Kidney (tissue), 14 donors: ENCODE data around the gene EFCAB11. TPM values are rescaled to one million over a fixed set of nuclear protein-coding genes. Genes with fewer than 3 reads are reported as not detected.

ENCODE experiments used
- DNase-seq, 5 donors: peaks; one replicate each; pipeline ENCODE4 v3.0.0-alpha.2; 2013 to 2020
- FAIRE-seq: peaks from 2 replicates; lab custom pipeline; 2012; peaks lifted over from hg19 to GRCh38; lab: Jason Lieb, UNC
- H3K27ac ChIP-seq, 2 donors: one replicate each; pipeline ENCODE4 v1.7.0; 2013; ENCODE audit warnings: low read depth in 2 of 2, low read length in 2 of 2, inconsistent platforms in 1 of 2
- H3K27me3 ChIP-seq: one replicate; pipeline ENCODE4 v1.7.1; 2013; ENCODE audit warnings: low read length, inconsistent platforms; ENCODE audit not compliant: control insufficient read depth, insufficient read depth
- H3K36me3 ChIP-seq, 3 donors: one replicate each; pipeline versions ENCODE4 v1.7.0 to v1.7.1; 2013; ENCODE audit warnings: low read length in 3 of 3, control low read depth in 1 of 3, inconsistent platforms in 1 of 3; ENCODE audit not compliant: insufficient read depth in 3 of 3, control insufficient read depth in 2 of 3
- H3K4me1 ChIP-seq, 3 donors: one replicate each; pipeline versions ENCODE4 v1.7.0 to v1.7.1; 2013; ENCODE audit warnings: low read length in 3 of 3, inconsistent platforms in 1 of 3, low read depth in 1 of 3; ENCODE audit not compliant: control insufficient read depth in 2 of 3, insufficient read depth in 2 of 3
- H3K4me3 ChIP-seq, 3 donors: one replicate each; pipeline versions ENCODE4 v1.7.0 to v1.8.1; 2013; ENCODE audit warnings: low read length in 3 of 3, control low read depth in 1 of 3, inconsistent platforms in 1 of 3
- H3K9ac ChIP-seq, 3 donors: one replicate each; pipeline versions ENCODE4 v1.7.0 to v1.7.1; 2013; ENCODE audit warnings: low read length in 3 of 3, control low read depth in 1 of 3, inconsistent platforms in 1 of 3
- H3K9me3 ChIP-seq, 3 donors: one replicate each; pipeline versions ENCODE4 v1.7.0 to v1.7.1; 2013; ENCODE audit warnings: low read length in 3 of 3, control low read depth in 1 of 3, inconsistent platforms in 1 of 3; ENCODE audit not compliant: control insufficient read depth in 2 of 3, insufficient read depth in 1 of 3
- intact Hi-C: fragments of 100-400 bp; cut with DNase I; formaldehyde crosslinking; loops from one replicate; pipeline ENCODE4 v1.11.1; 2022
- polyA plus RNA-seq: library from polyadenylated mRNA; stranded (reverse); fragments of 350-450 nt; fragmentation: Illumina TruSeq; extraction: RNeasy Lipid Tissue Mini Kit (QIAGEN cat#74804); gene quantifications from one replicate; pipeline ENCODE4 v1.2.3, GENCODE V29; 2014; ENCODE audit warnings: low read depth, low replicate concordance; ENCODE audit not compliant: insufficient read depth
- total RNA-seq: library from RNA; stranded (reverse); fragmentation: NEBNext Ultra II Directional; extraction: Animal tissue kit (Norgen Biotek cat#: 25700); gene quantifications from one replicate; pipeline ENCODE4 v1.2.1, GENCODE V29; 2021
- TF ChIP-seq, protein P1 (sequence below): IDR thresholded peaks from 3 replicates; pipeline ENCODE4 v1.5.1; 2012; ENCODE audit warnings: mild to moderate bottlenecking, moderate library complexity, borderline replicate concordance; ENCODE audit not compliant: insufficient read depth; ENCODE audit errors: extremely low read depth
- donor health status: control.
- donor health status: control.
- donor health status: control.
- donor health status: control.
- donor health status: control.
- donor health status: DM: yes; HTN: yes; CAD: no.
- donor health status: Normal renal cell carcinoma (clear cell type).

Gene EFCAB11
- total and polyA plus RNA-seq, 2 donors from 2014 or later = 8.4 to 8.9 TPM

DNA sequence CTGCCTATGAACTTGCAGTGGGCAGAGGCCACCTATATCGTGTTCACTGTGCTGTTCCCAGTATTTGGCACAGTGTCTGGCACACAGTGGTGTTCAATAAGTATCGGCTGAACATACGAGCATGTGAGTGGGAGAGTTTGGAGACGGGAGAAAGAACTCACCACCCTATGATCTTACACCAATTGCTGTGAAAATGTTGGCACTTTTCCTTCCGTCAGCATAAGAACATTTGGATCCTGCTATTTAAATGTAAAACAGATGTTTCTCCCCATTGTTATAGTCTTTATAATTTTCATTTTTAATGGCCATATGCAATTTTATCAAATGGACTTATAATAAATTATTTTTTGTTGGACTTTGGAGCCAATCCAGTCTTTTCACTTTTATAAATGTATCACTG lies 144.4 kb downstream of the EFCAB11 start:
- FAIRE-seq (no peak), DNase-seq (no peak)
- no peaks in the 10 kb centered on the region for H3K27me3 ChIP-seq
- intact Hi-C loops = no loop called here
- TF ChIP-seq, protein P1, sequence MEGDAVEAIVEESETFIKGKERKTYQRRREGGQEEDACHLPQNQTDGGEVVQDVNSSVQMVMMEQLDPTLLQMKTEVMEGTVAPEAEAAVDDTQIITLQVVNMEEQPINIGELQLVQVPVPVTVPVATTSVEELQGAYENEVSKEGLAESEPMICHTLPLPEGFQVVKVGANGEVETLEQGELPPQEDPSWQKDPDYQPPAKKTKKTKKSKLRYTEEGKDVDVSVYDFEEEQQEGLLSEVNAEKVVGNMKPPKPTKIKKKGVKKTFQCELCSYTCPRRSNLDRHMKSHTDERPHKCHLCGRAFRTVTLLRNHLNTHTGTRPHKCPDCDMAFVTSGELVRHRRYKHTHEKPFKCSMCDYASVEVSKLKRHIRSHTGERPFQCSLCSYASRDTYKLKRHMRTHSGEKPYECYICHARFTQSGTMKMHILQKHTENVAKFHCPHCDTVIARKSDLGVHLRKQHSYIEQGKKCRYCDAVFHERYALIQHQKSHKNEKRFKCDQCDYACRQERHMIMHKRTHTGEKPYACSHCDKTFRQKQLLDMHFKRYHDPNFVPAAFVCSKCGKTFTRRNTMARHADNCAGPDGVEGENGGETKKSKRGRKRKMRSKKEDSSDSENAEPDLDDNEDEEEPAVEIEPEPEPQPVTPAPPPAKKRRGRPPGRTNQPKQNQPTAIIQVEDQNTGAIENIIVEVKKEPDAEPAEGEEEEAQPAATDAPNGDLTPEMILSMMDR = no peak
- H3K9me3 ChIP-seq = no peaks in the 10 kb centered on the region
- no peak overlapping the region for H3K27ac ChIP-seq
- H3K4me1 ChIP-seq = no peaks in the 10 kb centered on the region
- H3K4me3 ChIP-seq = no peak overlapping the region
- no peak overlapping the region for H3K9ac ChIP-seq
- H3K36me3 ChIP-seq = no peaks in the 10 kb centered on the region

DNA sequence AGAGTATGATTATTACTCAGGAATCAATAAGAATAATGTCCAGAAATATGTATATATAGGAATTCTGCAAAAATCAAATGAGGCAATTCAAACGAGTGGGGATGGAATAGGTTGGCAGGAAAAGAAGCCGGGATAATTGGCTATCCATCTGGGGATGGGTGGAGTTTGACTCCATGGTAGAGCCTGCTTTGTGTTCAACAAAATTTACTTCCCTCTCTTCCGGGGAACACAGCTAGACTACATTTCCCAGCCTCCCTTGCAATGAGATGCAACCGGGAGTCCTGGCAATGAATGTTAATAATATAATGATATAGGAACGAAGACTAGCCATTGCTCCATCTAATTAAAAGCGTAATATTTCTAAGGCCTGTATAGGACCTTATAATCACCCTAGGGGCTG lies 146.6 kb downstream of the EFCAB11 start:
- intact Hi-C loops = no loop called here
- no peak overlapping the region for H3K27ac ChIP-seq
- H3K9me3 ChIP-seq = no peaks in the 10 kb centered on the region
- H3K4me1 ChIP-seq = no peaks in the 10 kb centered on the region
- H3K4me3 ChIP-seq = no peak overlapping the region
- FAIRE-seq = no peak
- no peak overlapping the region for H3K9ac ChIP-seq
- H3K27me3 ChIP-seq = no peaks in the 10 kb centered on the region
- no peaks in the 10 kb centered on the region for H3K36me3 ChIP-seq
- DNase-seq = no peak
- TF ChIP-seq, protein P1 = no peak

GRCh38 chr14:89807151-89807550 lies 147.4 kb downstream of the EFCAB11 start:
- intact Hi-C loops = no loop called here

More at GRCh38 chr14:89807151-89807550, 147.4 kb downstream of the EFCAB11 start:
- no peak for FAIRE-seq
- H3K9me3 ChIP-seq = no peaks in the 10 kb centered on the region
- H3K36me3 ChIP-seq = no peaks in the 10 kb centered on the region
- no peak for DNase-seq
- H3K4me1 ChIP-seq = no peaks in the 10 kb centered on the region
- no peaks in the 10 kb centered on the region for H3K27me3 ChIP-seq
- no peak overlapping the region for H3K4me3 ChIP-seq
- H3K27ac ChIP-seq = no peak overlapping the region
- TF ChIP-seq, protein P1 = no peak
- H3K9ac ChIP-seq = no peak overlapping the region
